Measurements from ENCODE around the gene AGBL3.
"Not testable (repeated sequence)": the region's sequence is repeated elsewhere in the genome, so short reads cannot be mapped to it uniquely, and the experiment has no call there.

The AGBL3 gene

DNA sequence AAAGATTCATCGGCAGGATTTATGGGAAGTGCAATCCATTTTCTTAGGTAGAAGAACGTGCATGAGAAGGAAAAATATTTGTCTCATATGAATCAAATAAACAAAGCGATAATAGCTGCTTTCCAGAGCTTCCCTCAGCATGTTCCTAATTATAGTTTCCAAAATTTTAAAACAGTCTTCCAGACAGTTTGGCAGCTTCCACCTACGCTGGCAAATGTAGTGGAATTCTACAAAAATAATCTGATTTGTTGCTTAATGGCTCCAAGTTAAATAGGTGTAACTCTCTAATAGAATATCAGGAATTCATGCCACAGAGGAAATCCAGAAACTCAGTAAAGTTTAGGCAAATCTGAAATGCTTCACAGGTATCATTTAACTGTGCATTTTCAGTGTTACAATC is 23.3 kb upstream of the AGBL3 start:
- DNase-seq (ENCODE audit: low spot score) = no peak

DNA sequence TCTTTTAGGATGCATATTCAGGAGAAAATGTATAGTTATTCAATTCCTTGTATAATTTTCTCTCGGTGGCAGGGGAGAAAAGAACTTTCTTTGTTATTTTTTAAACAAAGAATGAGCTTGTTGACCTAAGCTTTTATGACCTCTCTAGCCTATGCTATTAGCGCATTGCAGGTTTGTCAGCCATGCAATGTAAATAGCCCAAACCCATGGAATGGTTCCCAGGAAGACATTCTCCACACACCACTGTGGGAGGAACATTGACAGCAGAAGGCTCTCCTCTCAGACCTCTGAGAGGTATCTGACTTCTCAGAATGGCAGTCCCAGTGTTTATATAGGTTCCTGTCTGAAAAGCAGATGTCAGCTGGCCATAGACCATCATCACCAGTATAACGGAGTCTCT is 19.6 kb upstream of the AGBL3 start:
- DNase-seq (ENCODE audit: low spot score) = no peak

DNA sequence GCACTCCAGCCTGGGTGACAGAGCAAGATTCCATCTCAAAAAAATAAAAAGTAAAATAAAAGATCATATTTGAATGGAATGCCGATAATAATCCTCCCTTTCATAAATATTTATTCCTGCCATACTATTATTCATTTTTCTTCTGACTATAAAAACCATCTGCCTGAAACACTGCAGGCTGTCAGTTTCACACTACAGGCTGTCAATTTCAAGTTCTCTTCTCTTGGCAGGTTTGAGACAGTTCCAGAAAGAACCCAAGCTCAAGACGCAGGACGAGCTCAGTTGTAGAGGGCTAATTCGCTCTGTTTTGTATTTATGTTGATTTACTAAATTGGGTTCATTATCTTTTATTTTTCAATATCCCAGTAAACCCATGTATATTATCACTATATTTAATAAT is 18.2 kb upstream of the AGBL3 start:
- DNase-seq (ENCODE audit: low spot score) = no peak

DNA sequence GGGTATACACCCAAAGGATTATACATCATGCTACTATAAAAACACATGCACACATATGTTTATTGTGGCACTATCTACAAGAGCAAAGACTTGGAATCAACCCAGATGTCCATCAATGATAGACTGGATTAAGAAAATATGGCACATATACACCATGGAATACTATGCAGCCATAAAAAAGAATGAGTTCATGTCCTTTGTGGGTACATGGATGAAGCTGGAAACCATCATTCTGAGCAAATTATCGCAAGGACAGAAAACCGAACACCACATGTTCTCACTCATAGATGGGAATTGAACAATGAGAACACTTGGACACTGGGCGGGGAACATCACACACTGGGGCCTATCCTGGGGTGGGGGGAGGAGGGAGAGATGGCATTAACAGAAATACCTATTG is 4.7 kb upstream of the AGBL3 start:
- DNase-seq (ENCODE audit: low spot score) = not testable (repeated sequence)

DNA sequence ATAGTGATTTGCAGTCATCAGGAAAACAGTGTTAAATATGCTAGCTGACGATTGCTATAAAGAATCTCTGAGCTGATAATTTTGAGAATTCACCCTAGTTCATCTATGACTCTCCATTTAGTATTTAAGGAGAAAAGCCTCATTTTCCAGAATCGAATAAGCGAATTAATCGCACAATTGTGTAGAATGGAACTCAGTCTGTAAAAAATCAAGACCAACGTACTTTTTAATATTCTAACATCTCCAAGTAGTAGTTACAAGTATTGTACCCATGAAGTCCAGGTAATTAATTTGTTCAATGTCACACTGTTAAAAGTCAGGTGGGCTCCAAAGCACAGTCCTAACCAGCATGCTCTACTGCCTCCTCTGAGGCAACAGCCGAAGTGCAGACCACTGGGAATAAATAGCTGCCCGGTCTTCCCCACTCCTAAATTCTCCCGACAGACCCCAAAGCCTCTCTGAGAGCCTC is 380 bp upstream of the AGBL3 start:
- DNase-seq (ENCODE audit: low spot score) = no peak

DNA sequence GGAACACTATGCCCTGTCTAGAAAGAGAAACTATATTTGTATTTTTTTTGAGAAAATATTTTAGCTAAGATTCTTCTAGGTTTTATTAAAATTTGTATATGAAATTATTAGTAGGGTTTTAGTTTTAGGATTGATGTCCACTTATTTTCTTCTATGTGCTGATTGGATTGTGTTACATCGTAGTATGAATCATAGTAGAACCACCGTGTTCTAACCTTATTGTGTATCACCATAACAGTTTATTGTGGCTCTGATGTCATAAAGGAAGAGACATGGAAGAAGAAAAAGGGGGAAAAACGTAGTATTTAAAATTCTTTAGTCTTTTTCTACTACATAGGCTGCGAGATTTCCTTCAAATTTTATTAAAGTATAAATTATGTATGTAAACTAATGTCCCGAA is 1.9 kb downstream of the AGBL3 start:
- no peak for DNase-seq (ENCODE audit: low spot score)

DNA sequence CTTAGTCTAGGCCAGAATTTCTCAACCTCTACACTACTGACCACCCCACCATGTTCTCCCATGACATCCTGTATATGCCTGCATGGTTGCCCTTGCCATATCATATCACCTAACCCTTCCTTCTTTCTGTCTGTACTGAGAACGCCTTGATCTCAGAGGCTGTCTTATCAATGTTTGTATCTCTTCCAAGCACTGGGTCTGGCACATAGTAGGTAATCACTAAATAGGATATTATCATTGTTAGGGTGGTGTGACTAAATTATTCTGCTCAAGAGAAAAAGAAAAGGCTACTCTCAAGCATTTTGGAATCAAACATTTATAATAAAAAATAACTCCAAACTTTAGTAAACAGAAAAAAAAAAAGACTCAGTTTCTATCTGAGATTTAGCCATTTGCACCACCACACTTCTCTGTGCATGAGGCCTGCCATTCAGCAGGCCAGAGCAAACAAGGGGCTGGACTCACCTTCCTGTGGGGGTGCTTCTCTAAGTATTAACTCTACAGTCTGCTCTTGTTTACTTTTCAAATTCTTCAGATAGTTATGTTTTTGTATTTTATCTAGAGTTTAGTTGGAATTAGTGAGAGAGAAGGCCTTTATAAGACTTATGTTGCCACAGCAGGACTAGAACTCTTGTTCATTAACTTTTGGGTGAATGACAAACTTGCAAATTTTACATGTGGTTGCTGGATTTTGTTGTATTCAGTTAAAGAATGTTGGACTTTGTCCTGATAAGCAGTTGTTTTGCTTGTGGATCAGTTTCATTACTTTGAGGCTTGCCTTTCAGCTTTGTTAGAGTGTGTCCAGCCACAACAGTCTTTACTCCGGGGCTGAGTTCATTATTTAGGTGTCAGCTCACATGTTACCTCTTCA is 5.4 kb downstream of the AGBL3 start:
- DNase-seq (ENCODE audit: low spot score) = no peak

DNA sequence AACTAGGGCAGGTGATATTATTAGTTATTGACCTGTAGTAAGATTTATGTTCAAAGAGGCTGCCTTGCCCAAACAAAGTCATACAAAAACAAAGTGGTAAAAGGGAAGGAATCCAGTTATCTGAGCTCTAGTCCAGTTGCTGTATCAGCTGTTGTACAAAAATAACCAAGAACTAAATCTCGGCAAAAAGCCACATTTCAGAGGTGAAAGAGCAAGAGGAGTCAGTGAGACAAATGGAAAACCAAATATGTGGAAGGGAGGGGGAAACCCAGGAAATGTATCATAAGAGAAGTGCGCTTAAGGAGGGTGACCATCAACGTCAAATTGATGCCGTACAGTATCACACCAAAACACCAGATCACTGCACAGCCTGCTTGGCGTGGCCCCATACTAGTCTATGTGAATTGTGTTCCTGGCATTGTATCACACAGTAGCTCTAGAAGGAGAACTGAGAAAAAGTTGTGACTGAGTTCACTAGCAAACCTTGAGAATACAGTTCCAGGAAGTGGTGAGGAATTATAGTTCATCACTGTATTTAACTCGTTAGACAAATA is 6.4 kb downstream of the AGBL3 start:
- DNase-seq (ENCODE audit: low spot score) = no peak

DNA sequence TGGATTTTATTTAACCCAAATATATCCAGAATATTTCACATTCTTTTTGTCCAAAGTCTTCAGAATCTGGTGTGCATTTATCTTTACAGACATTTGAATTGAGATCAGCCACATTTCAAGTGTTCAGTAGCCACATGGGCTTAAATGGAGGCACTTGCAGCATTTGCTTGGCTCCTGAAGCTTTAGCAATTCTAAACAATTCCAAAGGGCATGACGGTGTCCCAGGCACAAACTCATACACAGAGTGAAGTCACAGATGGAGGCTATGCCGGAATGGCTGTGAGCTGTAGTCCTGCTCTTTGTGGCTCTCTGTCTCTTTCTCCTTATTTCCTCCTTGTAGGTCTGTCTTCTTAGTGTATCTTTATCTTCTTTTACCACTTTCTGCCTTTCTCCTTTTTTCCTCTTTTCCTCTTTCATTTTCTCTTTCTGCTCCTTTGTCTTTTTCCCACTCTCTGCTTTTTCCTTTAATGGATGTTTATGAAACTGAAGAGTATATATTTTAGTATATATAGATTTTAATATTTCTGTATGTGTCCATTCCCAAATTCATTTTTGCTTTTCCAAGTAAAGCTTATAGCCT is 7.7 kb downstream of the AGBL3 start:
- no peak for DNase-seq (ENCODE audit: low spot score)

DNA sequence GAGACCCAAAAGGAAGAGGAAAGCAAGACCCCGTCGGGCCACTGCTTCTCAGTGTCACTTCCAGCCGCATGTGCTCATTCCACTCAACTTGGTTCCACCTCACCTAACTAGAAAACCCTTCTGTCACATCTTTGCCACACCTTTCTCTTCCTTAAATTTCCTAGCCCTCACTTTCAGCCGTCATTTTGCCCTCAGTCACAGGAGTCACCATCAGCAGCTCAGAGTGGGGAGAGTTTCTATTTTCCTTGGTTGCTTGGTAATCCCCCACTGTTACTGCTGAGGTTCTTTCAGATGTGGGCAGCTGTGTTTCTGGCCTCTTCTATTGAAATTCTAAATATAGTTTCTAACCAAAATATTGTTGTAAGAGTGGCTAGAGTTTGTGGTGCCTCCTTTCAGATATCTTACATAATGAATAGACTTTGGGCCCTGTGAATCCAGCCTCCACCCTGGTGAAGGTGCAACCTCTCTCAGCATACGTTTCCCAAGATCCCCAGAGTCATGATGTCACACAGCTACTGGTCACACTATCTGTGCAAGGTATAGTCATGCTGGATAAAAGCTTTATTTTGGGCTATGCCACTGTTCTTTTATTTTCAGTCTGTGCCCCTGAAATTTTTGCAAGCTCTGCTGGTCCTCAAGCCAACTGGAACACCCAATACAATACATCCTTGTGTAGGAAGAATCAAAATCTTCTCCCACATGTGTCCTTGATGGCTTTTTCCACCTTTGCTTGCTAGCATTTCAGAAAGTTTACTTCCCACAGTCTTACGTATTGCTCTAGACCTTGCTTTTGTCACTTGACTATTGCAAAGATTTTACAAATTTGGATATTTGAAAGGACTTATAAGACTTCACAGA is 9.2 kb downstream of the AGBL3 start:
- no peak for DNase-seq (ENCODE audit: low spot score)

DNA sequence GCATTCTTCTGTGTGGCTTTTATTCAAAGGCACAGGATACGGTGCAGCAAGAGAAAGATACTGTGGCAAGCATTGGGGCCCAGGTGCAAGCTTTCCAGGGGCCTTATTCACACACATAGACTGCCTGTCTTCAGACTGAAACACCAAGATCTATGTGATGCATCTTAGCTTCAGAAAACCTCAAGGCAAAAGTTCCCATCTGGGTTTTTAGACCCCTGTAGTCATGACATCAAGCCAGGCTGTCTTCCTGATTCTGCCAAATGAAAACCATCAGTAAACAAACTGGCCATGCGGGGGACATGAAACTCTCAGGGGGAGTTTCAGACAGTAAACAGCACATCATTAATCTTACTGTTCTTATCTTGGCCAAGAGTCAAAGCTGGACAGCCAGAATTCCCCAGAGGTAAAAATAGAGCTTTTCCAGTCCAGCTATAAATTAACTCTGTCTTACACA is 9.8 kb downstream of the AGBL3 start:
- no peak for DNase-seq (ENCODE audit: low spot score)

DNA sequence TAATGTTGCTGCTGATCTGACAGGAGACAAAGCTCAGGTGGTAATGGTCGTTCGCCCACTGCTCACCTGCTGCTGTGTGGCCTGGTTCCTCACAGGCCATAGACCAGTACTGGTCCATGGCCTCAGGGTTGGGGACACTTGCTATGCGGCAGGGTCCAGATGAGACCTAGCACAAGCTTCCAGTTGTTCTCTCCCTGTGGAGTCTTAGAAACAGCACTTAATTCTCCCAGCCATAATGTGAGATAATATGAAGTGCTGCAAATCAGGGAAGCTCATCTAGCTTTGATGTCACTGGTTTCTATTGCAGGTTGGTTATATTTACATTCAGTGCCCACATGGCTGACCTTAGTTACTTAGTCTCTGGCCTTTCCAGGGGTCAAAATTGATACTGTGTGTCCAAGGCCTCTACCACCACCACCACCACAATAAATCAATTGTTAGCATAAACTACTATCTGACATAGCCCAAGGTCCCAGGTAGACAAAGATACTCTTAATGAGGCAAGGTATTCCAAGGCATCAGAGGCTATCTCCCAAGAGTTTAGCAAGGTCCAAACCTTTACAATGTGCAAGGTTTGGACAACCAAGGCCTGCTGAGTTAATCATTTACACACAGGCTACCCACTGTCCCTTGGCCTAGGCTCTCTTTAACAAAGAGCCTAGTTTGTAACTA is 11.0 kb downstream of the AGBL3 start:
- DNase-seq (ENCODE audit: low spot score) = no peak

DNA sequence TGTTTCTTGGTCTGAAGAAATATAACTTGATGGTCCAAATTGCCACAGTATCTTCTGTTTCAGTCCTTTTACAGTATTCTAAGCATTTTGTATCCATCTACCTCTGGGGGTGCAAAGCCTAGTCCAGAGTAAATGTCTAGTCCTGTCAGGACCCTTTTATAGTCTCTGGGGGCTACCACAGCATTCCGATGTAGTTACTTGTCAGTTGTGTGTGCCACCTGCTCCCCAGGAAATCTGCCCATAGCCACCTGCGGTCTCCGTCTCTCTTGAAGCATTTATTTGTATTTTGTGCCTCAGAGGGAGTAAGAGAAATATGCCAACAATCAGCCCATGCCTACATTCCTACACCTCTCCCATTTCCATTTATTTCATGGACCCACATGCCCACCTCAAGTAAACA is 12.8 kb downstream of the AGBL3 start:
- DNase-seq (ENCODE audit: low spot score) = no peak

DNA sequence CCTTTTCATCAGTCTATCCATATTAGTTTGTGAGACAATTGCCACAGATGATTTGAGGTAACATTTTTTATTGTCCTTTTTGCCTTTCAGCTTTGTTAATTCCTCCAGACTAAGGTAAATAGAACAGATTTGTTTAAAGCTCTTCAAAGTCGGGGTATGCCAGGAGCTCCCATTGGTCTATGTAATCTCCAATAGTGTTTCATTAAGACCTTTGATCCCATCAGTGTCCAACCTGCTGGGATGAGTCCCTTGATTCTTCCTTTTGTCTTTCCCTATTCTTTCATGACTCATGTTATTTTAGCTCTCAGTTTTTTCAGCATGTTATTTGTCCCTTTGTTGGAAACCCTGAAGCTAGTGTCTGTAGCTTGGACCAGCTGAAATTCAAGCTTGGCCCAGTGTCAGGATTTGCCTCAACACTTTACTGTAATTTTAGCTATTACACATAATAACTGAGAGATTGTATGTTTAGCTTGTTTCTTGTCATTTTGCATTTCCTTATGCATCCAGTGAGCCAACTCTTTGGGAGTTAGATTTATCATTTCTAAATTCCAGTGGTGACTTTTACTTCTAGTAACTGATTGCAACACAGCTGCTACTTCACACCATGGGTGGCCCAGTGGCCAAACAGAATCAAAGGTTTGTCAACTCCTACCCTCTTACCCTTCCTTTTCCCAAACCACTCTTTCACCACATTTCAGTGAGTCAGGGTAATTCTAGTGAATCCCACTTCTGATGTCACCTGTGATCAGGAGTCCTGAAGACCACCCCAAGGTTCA is 15.3 kb downstream of the AGBL3 start:
- DNase-seq (ENCODE audit: low spot score) = no peak

DNA sequence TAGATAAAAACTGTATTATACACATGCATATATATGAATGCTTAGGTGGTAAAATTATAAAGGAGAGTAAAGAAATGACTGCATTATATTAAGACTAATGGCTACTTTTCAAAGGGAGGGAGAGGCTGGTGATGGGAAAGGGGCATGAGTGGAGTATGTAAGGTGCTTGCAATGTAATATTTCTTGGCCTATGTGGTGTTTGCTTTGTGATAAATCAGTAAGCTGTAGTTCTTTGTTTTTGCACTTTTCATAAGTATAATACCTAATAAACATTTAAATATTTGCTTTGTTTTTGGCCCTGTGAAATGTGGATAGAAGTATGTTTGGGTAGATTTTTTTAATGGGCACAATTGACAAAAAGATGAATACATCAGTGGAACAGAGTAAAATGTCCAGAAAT is 25.9 kb downstream of the AGBL3 start:
- DNase-seq (ENCODE audit: low spot score) = no peak

DNA sequence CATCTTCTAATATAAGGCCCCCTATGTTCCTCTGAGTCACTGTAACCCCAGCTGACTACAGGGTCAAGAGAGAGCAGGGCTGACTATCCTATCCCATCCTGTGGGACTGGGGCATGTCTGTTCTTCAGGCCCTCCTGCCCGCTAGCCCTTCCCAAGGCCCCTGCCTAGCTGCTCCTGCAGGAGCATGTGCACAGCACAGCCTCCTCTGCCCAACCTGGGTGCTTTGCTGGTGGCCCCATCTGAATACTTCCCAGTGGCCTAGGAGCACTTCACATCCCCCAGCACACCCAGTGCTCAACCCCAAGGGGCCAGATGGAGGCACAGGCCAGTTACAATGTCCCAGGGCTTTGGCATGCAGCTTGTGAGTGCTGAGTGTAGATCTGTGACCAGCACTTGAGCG is 37.3 kb downstream of the AGBL3 start:
- DNase-seq (ENCODE audit: low spot score) = no peak

DNA sequence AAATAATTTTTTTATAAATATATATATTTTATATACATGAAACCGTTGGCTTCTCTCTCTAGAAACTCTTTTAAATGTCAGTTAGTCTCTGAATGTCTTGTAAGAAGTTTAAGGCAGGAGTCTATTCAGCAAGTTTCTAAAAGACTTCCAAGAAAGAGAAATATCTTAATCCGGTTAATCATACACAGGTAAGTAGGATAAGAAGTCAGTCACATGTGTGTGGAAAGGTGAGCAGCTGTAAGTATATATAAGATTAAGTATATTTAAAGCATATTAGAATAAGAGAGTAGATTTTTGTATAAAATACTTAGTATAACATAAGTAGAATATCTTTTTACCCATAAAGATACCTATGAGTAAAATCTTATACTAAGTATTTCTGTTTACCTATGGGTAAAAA is 48.9 kb downstream of the AGBL3 start:
- DNase-seq (ENCODE audit: low spot score) = no peak

DNA sequence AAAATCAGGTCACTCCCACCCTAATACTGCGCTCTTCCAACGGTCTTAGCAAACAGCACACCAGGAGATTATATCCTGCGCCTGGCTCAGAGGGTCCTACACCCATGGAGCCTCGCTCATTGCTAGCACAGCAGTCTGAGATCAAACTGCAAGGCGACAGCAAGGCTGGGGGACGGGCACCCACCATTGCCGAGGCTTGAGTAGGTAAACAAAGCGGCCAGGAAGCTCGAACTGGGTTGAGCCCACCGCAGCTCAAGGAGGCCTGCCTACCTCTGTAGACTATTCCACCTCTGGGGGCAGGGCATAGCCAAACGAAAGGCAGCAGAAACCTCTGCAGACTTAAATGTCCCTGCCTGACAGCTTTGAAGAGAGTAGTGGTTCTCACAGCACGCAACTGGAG is 80.7 kb downstream of the AGBL3 start:
- not testable (repeated sequence) for DNase-seq (ENCODE audit: low spot score)

DNA sequence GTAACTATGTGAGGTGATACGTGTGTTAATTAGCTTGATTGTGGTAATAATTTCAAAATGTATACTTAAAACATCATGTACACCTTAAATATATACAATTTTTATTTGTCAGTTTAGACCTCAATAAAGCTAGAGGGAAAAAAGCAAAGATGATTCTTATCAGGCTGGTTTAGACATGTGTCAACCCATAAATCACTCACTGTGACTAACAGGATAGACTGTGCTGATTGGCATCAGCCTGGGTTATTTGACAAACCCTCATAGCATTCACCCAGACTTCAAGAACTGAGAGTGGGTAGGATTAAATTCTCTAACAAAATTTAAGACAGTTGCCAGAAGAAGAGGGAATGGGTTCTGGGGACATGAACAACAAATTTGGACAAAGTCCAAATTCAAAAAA is 87.8 kb downstream of the AGBL3 start:
- DNase-seq (ENCODE audit: low spot score) = no peak

DNA sequence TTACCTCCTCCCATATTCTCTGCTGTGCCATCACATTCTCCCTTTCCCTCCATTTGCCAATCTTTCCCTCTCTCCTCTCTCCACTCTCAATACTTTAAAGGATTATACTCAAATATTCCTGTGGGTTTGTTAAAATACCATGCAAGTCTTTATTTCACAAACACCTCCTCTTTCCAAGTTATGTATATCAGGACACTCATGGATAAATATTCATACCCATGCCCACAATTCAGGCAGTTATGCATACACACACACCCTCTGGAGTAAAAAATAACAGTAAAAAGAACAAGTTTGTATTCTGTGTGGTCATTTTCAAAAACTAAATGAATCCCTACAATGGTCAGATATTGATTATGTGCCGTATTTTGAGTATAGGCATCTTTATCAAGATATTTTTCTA is 88.2 kb downstream of the AGBL3 start:
- DNase-seq (ENCODE audit: low spot score) = no peak

DNA sequence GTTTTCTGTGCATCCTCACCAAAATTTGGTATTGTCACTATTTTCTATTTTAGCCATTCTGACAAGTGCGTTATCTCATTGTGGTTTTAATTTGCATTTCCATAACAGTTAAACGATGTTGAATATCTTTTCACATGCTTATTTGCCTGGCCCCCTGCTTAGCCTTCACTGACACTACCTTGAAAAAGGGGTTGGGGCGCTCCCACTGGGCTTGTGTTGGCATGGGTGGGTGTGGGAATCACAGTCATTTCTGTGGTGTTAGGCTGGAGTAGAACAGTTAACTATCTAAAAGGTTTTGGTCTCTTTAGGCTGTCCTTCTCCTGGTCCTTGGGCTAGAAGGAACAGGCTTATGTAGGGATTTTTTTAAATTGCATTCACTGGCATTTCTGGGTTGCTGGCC is 89.4 kb downstream of the AGBL3 start:
- no peak for DNase-seq (ENCODE audit: low spot score)

Data from left forelimb (tissue), 1 donor.